Upper lobe of left lung (tissue), 6 donors: ENCODE data around the gene CDHR5. TPM values are rescaled to one million over a fixed set of nuclear protein-coding genes. Genes with fewer than 3 reads are reported as not detected.

Experiments
- ATAC-seq, 2 donors: fragments of 200-7000 bp; cut with Tn5 transposase; one replicate each; pipeline ENCODE4 v1.9.1; 2022; ENCODE audit warnings: mild to moderate bottlenecking in 2 of 2, moderate library complexity in 2 of 2; ENCODE audit not compliant: low FRiP score in 2 of 2
- DNase-seq, 2 donors: peaks; one replicate each; pipeline ENCODE4 v3.0.0-alpha.2; 2019 to 2020
- H3K27ac ChIP-seq, 4 donors: fragments of 200-600 bp; sonication (generic); one replicate each; pipeline ENCODE4 v1.5.1; 2016 to 2019
- H3K27me3 ChIP-seq, 4 donors: fragments of 200-600 bp; sonication (generic); one replicate each; pipeline ENCODE4 v1.5.1; 2017 to 2019
- H3K36me3 ChIP-seq, 4 donors: fragments of 200-600 bp; sonication (generic); one replicate each; pipeline ENCODE4 v1.5.1; 2016 to 2019
- H3K4me1 ChIP-seq, 4 donors: fragments of 200-600 bp; sonication (generic); one replicate each; pipeline ENCODE4 v1.5.1; 2018 to 2019
- H3K4me3 ChIP-seq, 4 donors: fragments of 200-600 bp; sonication (generic); one replicate each; pipeline ENCODE4 v1.5.1; 2017 to 2019; ENCODE audit warnings: mild to moderate bottlenecking in 2 of 4, moderate library complexity in 1 of 4
- H3K9me3 ChIP-seq, 4 donors: fragments of 200-600 bp; sonication (generic); one replicate each; pipeline ENCODE4 v1.5.1; 2018 to 2019
- CTCF ChIP-seq, 6 experiments: fragments of 450-650 bp in 4 of 6; fragments of 200-600 bp in 2 of 6; sonication (generic) in 2 of 6; IDR thresholded peaks; one replicate each; pipeline ENCODE4 v1.5.1; 2016 to 2019; ENCODE audit warnings: antibody characterized with exemption in 6 of 6
- EP300 ChIP-seq, 4 donors: sonication (generic); formaldehyde crosslinking; IDR thresholded peaks; one replicate each; pipeline ENCODE4 v1.5.1; 2017; ENCODE audit warnings: antibody characterized with exemption in 4 of 4, control low read depth in 2 of 4
- POLR2A ChIP-seq, 4 donors: fragments of 450-650 bp; IDR thresholded peaks; one replicate each; pipeline ENCODE4 v1.5.1; 2016 to 2017; ENCODE audit warnings: antibody characterized with exemption in 4 of 4, mild to moderate bottlenecking in 2 of 4
- POLR2AphosphoS5 ChIP-seq, 2 donors: sonication (generic); formaldehyde crosslinking; IDR thresholded peaks; one replicate each; pipeline ENCODE4 v1.5.1; 2017; ENCODE audit warnings: antibody characterized with exemption in 2 of 2
- WGBS, 2 donors: methylation state at CpG; one replicate each; pipeline ENCODE4 v1.1.5; 2017 to 2018; 5-methylcytosine and 5-hydroxymethylcytosine counted together
- total RNA-seq, 6 donors: library from RNA; depleted of rRNA in 4 of 6; stranded (reverse); fragments of >200 nt in 4 of 6; gene quantifications; one replicate each; pipeline versions ENCODE4 v1.1.0 to v1.2.1, GENCODE V29; 2016 to 2021
- donor health status: DM: no; HTN: no; CAD: no; lungs with moderate emphysema.
- donor health status: DM: no; HTN: yes; CAD: no; lungs with severe emphysema.

Gene CDHR5
- total RNA-seq, 6 donors from 2014 or later = 0.40 TPM; not detected in 5

GRCh38 chr11:607971-608659 lies 16.6 kb downstream of the CDHR5 start:
- no peaks in the 10 kb centered on the region for H3K27me3 ChIP-seq
- H3K9me3 ChIP-seq = no peaks in the 10 kb centered on the region
- no peak for ATAC-seq
- H3K4me3 ChIP-seq = no peak overlapping the region
- H3K36me3 ChIP-seq = peaks cover 66 to 100% (median 98%) of the 10 kb centered on the region in 4 donors
- TF ChIP-seq POLR2A (IDR thresholded peaks at IDR 0.05) (no peak), POLR2AphosphoS5 (IDR thresholded peaks at IDR 0.05) (no peak)
- DNase-seq = peak in 1 of 2 donors; percentile 79
- 94 to 97% methylated on average over 43 to 45 of the region's 45 CpGs for WGBS, 2 donors
- peaks cover under 1 to 5% (median 1%) of the 10 kb centered on the region in 4 donors for H3K4me1 ChIP-seq
- no peak overlapping the region for H3K27ac ChIP-seq

- H3K4me3 ChIP-seq = no peak overlapping the region
- no peak overlapping the region for H3K27ac ChIP-seq
- H3K4me1 ChIP-seq = no peaks in the 10 kb centered on the region
- no peaks in the 10 kb centered on the region for H3K9me3 ChIP-seq
- H3K27me3 ChIP-seq = no peaks in the 10 kb centered on the region
- no peak for TF ChIP-seq POLR2A (IDR thresholded peaks at IDR 0.05)
- 91 to 93% methylated on average over 12 to 28 of the region's 35 CpGs for WGBS, 2 donors
- DNase-seq (peak in 1 of 2 donors; percentile 82), ATAC-seq (no peak)
- H3K36me3 ChIP-seq = peaks cover 65 to 100% (median 98%) of the 10 kb centered on the region in 4 donors
Measured at GRCh38 chr11:607020-607780, 17.6 kb downstream of the CDHR5 start.

- Histone ChIP-seq H3K4me3 (no peak overlapping the region), H3K27ac (no peak overlapping the region), H3K36me3 (peaks cover 67 to 100% (median 98%) of the 10 kb centered on the region in 4 donors), H3K4me1 (no peaks in the 10 kb centered on the region), H3K27me3 (no peaks in the 10 kb centered on the region), H3K9me3 (no peaks in the 10 kb centered on the region)
- WGBS, 2 donors = 72 to 93% methylated on average over 5 to 16 of the region's 19 CpGs
- peak; percentile 47 to 67 for ATAC-seq
- DNase-seq = peak; percentile 79 to 90
- TF ChIP-seq CTCF (IDR thresholded peaks at IDR 0.05) (no peak), POLR2A (IDR thresholded peaks at IDR 0.05) (no peak), EP300 (IDR thresholded peaks at IDR 0.05) (no peak), POLR2AphosphoS5 (IDR thresholded peaks at IDR 0.05) (no peak)
Measured at GRCh38 chr11:606245-606644, 18.5 kb downstream of the CDHR5 start.

- ATAC-seq (no peak), DNase-seq (peak in 1 of 2 donors; percentile 68)
- 96 to 97% methylated on average over 14 to 32 of the region's 33 CpGs for WGBS, 2 donors
- TF ChIP-seq POLR2AphosphoS5 (IDR thresholded peaks at IDR 0.05) = no peak
- TF ChIP-seq POLR2A (IDR thresholded peaks at IDR 0.05) = no peak
- TF ChIP-seq EP300 (IDR thresholded peaks at IDR 0.05) = no peak
- TF ChIP-seq CTCF (IDR thresholded peaks at IDR 0.05) = no peak
- H3K27ac ChIP-seq = no peak overlapping the region
- H3K9me3 ChIP-seq = no peaks in the 10 kb centered on the region
- H3K27me3 ChIP-seq = no peaks in the 10 kb centered on the region
- H3K4me3 ChIP-seq = no peak overlapping the region
- peaks cover 66 to 100% (median 96%) of the 10 kb centered on the region in 4 donors for H3K36me3 ChIP-seq
- H3K4me1 ChIP-seq = no peaks in the 10 kb centered on the region
Measured at GRCh38 chr11:605286-606129, 19.2 kb downstream of the CDHR5 start.

GRCh38 chr11:603154-603553 lies 21.6 kb downstream of the CDHR5 start:
- H3K36me3 ChIP-seq = peaks cover 62 to 100% (median 95%) of the 10 kb centered on the region in 4 donors
- ATAC-seq = no peak

More at GRCh38 chr11:603154-603553, 21.6 kb downstream of the CDHR5 start:
- H3K4me3 ChIP-seq = no peak overlapping the region
- 93% methylated on average over 13 of the region's 13 CpGs for WGBS, 2 donors
- no peaks in the 10 kb centered on the region for H3K27me3 ChIP-seq
- TF ChIP-seq POLR2AphosphoS5 (IDR thresholded peaks at IDR 0.05) (no peak), POLR2A (IDR thresholded peaks at IDR 0.05) (no peak), EP300 (IDR thresholded peaks at IDR 0.05) (no peak)
- no peaks in the 10 kb centered on the region for H3K9me3 ChIP-seq
- no peak overlapping the region for H3K27ac ChIP-seq
- no peak for DNase-seq
- no peaks in the 10 kb centered on the region for H3K4me1 ChIP-seq
